ENCODE measurements around the gene NFE2.

The NFE2 gene

GRCh38 chr12:54253240-54253639 is 47.6 kb downstream of the NFE2 start:
- no peak for DNase-seq (ENCODE audit: low read depth, low spot score)

DNA sequence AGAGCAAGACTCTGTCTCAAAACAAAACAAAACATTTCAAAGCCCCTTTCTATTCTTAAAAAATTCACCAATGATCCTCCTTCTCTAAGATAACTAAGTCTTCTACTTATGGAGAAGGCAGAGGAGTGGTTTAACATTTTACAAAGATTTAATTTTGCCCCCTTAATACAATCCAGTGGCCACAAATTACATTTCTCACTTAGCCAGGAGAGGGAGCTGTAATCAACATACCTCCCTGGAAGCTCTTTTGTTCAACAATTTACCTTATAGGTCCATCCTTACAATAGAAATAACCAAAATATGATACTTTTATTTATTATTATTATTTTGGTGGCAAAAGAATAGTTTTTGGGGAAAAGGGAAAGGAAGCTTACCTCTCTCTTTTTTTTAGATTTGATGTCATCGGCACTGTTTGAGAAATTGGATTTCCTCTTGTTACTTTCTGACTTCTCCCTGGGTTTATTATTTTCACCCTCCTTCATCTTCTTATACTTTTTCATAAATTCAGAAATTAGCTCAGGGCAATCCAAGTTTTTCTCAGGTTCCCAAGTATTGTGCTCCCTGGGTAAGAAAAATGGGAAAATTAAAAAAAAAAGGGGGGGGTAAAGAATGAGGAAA is 49.0 kb downstream of the NFE2 start:
- DNase-seq (ENCODE audit: low read depth, low spot score) = no peak

DNA sequence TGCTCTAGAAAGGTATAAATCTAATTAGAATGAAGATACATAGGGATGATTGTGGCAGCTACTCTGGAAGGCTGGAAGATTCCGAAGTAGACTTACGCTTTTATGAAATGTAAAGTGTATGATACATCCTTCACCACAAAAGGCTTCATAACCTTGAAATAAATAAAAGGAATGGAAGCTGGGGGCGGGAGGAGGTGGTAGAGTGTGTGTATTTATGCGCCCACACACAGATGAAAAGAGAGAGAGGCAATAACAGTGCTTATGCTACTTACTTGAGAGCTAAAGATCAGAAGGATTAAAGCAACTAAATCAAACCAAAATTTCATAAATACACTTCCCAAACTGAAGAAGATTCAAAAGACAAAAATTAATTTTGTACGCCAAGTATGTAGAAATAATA is 51.3 kb downstream of the NFE2 start:
- no peak for DNase-seq (ENCODE audit: low read depth, low spot score)

DNA sequence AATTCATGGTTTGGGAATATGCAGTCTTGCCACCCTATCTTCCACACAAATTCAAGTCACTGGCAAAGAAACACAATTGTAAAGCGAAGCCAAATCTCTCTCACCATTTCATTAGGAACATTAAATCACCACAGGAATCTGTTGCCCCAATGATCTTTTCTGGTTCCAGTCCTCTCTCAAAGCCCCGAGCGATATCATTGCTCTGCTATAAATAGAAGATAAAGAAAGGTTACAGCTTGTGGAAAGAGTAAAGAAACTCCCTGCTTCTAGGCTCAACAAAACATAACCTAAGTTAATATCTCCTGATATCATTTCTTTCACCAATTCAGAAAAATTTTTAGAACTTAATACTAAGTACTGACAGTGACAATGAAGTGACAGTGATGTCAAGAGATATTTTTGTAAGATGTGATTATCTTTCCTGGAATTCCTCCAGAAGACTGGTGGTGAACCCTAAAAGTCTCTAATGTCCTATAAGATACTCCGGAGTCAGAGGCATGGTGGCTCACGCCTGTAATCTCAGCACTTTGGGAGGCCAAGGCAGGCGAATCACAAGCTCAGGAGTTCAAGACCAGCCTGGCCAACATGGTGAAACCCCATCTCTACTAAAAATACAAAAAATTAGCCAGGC is 54.7 kb downstream of the NFE2 start:
- DNase-seq (ENCODE audit: low read depth, low spot score) = no peak

Measured in activated CD4-positive, CD25-positive, alpha-beta regulatory T cell treated with anti-CD3 and anti-CD28 coated beads, Interleukin-2, amount 50 U/mL, for 16 hours (primary cell).